ENCODE data around the gene PID1. TPM values are rescaled to one million over a fixed set of nuclear protein-coding genes. Genes with fewer than 3 reads are reported as not detected.

Gene PID1
- polyA plus RNA-seq, 1 experiment, result 1.8 TPM

DNA sequence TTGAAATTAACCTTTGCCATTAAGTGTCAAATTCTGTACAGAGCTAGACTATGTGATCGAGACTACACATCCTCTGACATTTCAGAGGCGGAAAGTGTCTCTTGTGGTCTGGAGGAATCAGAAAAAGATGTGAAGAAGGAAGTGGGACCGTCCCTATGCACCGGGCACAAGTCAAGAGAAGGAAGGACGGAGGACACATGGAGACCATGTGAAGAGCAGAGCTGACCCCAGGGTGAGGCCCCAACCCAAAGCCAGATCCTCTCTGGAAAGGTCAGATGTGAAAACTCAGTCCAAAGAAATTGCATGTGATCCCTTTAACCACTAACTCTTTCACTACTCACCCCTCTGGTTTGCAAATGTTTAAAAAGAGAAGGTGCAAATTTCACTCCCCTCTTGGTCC is 92.4 kb downstream of the PID1 start:
- Histone ChIP-seq H3K9me3 (ENCODE audit: control insufficient read depth, insufficient read depth, low read length) (peaks cover 13% of the 10 kb centered on the region), H3K27ac (ENCODE audit: low read depth, low read length) (no peak overlapping the region), H3K27me3 (ENCODE audit: control insufficient read depth, insufficient read depth, low read length) (no peaks in the 10 kb centered on the region), H3K4me3 (ENCODE audit: low read depth, low read length) (no peak overlapping the region)
- TF ChIP-seq, protein P1, sequence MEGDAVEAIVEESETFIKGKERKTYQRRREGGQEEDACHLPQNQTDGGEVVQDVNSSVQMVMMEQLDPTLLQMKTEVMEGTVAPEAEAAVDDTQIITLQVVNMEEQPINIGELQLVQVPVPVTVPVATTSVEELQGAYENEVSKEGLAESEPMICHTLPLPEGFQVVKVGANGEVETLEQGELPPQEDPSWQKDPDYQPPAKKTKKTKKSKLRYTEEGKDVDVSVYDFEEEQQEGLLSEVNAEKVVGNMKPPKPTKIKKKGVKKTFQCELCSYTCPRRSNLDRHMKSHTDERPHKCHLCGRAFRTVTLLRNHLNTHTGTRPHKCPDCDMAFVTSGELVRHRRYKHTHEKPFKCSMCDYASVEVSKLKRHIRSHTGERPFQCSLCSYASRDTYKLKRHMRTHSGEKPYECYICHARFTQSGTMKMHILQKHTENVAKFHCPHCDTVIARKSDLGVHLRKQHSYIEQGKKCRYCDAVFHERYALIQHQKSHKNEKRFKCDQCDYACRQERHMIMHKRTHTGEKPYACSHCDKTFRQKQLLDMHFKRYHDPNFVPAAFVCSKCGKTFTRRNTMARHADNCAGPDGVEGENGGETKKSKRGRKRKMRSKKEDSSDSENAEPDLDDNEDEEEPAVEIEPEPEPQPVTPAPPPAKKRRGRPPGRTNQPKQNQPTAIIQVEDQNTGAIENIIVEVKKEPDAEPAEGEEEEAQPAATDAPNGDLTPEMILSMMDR (IDR thresholded peaks at IDR 0.05; ENCODE audit: low read depth, low read length), result no peak
- DNase-seq (ENCODE audit: low read depth, low spot score), result no peak
- CTCF ChIA-PET, result no interaction called here
- POLR2A ChIA-PET, result no interaction called here

DNA sequence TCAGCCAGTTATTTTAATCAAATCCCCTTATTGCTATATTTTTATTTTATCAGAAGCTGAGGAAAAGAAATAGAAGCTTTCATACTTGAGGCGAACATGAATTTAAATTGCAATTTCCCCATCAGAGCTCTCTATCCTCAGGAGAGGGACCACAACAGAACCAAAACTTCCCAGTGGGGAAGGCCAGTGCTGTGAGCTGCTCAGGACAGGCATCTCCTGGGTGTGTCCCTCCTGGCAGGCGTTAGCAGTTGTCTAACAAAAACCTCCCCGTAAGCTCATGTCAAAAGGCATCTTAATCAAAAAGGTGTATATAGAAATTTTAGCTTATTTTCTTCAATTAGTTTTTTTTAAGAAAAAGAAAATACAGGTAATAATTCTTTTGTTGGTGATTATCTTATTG is 93.0 kb downstream of the PID1 start:
- ChIA-PET CTCF (no interaction called here), POLR2A (no interaction called here)
- Histone ChIP-seq H3K4me3 (ENCODE audit: low read depth, low read length) (no peak overlapping the region), H3K27ac (ENCODE audit: low read depth, low read length) (no peak overlapping the region), H3K9me3 (ENCODE audit: control insufficient read depth, insufficient read depth, low read length) (peaks cover 14% of the 10 kb centered on the region), H3K27me3 (ENCODE audit: control insufficient read depth, insufficient read depth, low read length) (no peaks in the 10 kb centered on the region)
- DNase-seq (ENCODE audit: low read depth, low spot score), result no peak
- TF ChIP-seq, protein P1 (IDR thresholded peaks at IDR 0.05; ENCODE audit: low read depth, low read length), result no peak

DNA sequence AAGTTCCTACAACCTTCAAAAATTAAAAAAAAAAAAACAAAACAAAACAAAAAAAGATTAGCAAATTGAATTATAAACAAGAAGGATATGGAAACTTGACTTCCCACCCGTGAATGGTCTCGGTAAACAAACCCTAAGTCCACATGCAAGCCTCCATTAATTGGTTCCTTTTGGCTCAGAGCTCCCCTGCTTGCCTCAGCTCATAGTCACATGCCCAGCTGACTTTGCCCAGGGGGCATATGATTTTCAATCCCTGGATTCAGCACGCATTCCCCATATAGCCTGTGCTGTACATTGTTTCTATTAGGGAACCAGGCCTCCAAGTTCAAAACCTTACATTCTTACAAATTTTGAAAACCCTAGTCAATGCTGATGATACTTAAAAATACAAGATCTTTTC is 95.0 kb downstream of the PID1 start:
- no peak for DNase-seq (ENCODE audit: low read depth, low spot score)

DNA sequence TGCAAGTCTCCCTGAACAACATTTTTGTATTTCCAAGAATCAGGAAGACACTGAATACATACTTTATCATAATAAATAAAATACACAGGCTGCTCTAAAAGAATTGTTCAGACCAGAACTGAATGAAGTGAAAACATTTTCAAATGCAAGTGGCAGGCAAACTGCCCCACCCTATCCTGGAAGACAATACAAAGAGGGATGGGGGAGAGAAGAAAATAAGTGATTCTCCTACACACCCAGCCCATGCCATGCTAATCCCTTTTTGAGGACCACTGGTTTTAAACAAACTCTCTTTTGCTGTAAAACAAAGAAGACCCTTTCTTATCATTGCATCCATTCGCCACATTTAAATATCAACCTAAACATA is 95.6 kb downstream of the PID1 start:
- POLR2A ChIA-PET, result no interaction called here
- H3K27ac ChIP-seq (ENCODE audit: low read depth, low read length), result no peak overlapping the region
- no peaks in the 10 kb centered on the region for H3K27me3 ChIP-seq (ENCODE audit: control insufficient read depth, insufficient read depth, low read length)
- peaks cover 10% of the 10 kb centered on the region for H3K9me3 ChIP-seq (ENCODE audit: control insufficient read depth, insufficient read depth, low read length)
- no peak for DNase-seq (ENCODE audit: low read depth, low spot score)
- H3K4me3 ChIP-seq (ENCODE audit: low read depth, low read length), result no peak overlapping the region
- TF ChIP-seq, protein P1 (IDR thresholded peaks at IDR 0.05; ENCODE audit: low read depth, low read length), result no peak
- CTCF ChIA-PET, result no interaction called here

More for the DNA sequence above, 95.0 kb downstream of the PID1 start:
- CTCF ChIA-PET, result no interaction called here
- POLR2A ChIA-PET, result no interaction called here
- no peaks in the 10 kb centered on the region for H3K27me3 ChIP-seq (ENCODE audit: control insufficient read depth, insufficient read depth, low read length)
- H3K4me3 ChIP-seq (ENCODE audit: low read depth, low read length), result no peak overlapping the region
- peaks cover 15% of the 10 kb centered on the region for H3K9me3 ChIP-seq (ENCODE audit: control insufficient read depth, insufficient read depth, low read length)
- TF ChIP-seq, protein P1 (IDR thresholded peaks at IDR 0.05; ENCODE audit: low read depth, low read length), result no peak
- H3K27ac ChIP-seq (ENCODE audit: low read depth, low read length), result no peak overlapping the region

DNA sequence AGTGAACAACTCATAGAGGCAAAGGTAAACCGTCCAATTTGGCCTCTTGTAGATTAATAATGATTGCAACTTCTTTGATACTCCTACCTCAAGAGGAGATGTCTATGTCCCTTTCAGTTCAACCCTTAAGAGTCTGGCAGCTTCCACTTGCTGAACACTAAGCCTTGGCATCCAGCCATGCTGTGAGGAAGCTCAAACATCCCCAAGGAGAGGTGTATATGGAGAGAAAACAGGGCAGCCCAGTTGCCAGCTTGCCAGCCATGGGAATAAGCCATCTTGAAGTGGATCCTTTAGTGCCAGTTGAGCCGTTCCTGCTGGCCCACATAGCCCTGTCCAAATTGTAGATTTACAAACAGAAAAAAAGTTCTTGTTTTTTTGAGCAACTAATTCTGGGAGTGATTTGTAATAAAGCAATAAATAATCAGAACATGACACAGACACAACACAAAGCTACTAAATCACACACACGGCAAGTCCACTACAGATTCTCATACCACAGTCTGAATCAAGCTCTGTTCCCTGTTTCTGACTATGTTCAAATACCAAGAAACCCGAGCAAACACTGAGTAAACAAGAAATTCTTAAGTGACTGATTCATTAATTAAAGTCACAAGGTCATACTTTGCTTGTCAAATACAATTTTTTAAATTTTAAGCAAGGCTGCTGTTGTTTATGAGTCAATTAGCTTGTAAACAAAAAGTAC is 96.1 kb downstream of the PID1 start:
- no peak for DNase-seq (ENCODE audit: low read depth, low spot score)
- Histone ChIP-seq H3K9me3 (ENCODE audit: control insufficient read depth, insufficient read depth, low read length) (peaks cover 8% of the 10 kb centered on the region; the same call in 1 of the 2 replicates), H3K4me3 (ENCODE audit: low read depth, low read length) (no peak overlapping the region), H3K27me3 (ENCODE audit: control insufficient read depth, insufficient read depth, low read length) (no peaks in the 10 kb centered on the region), H3K27ac (ENCODE audit: low read depth, low read length) (no peak overlapping the region)
- ChIA-PET POLR2A (no interaction called here), CTCF (no interaction called here)
- TF ChIP-seq, protein P1 (IDR thresholded peaks at IDR 0.05; ENCODE audit: low read depth, low read length), result no peak

Measured in AG04450 (cell line).